Renal pelvis (tissue), 4 donors: Measurements from ENCODE around the gene CYB5R3. TPM values are rescaled to one million over a fixed set of nuclear protein-coding genes. Genes with fewer than 3 reads are reported as not detected.
"Not testable (repeated sequence)": the region's sequence is repeated elsewhere in the genome, so short reads cannot be mapped to it uniquely, and the experiment has no call there.

Source experiments
- DNase-seq: peaks from one replicate; pipeline ENCODE4 v3.0.0-alpha.2; 2013
- polyA plus RNA-seq, 3 donors: library from polyadenylated mRNA; unstranded; fragments of 120-200 nt; gene quantifications; one replicate each; pipeline ENCODE4 v1.2.1, GENCODE V29; 2013; ENCODE audit not compliant: insufficient read length in 3 of 3

Gene CYB5R3
- polyA plus RNA-seq, 3 donors, result 147 to 188 (median 185) TPM

- no peak for DNase-seq
Measured at GRCh38 chr22:42684462-42685195, 35.4 kb upstream of the CYB5R3 start.

- no peak for DNase-seq
Measured at GRCh38 chr22:42683578-42684283, 34.5 kb upstream of the CYB5R3 start.

- DNase-seq, result no peak
Measured at GRCh38 chr22:42682113-42682851, 33.1 kb upstream of the CYB5R3 start.

- no peak for DNase-seq
Measured at GRCh38 chr22:42680648-42681047, 31.5 kb upstream of the CYB5R3 start.

GRCh38 chr22:42679691-42680090 is 30.5 kb upstream of the CYB5R3 start:
- no peak for DNase-seq

- DNase-seq, result no peak
Measured at GRCh38 chr22:42678894-42679293, 29.7 kb upstream of the CYB5R3 start.

GRCh38 chr22:42677936-42678335 is 28.7 kb upstream of the CYB5R3 start:
- not testable (repeated sequence) for DNase-seq

GRCh38 chr22:42676059-42676607 is 26.9 kb upstream of the CYB5R3 start:
- peak; percentile 34 for DNase-seq

- DNase-seq, result no peak
Measured at GRCh38 chr22:42673898-42674401, 24.8 kb upstream of the CYB5R3 start.

- not testable (repeated sequence) for DNase-seq
Measured at GRCh38 chr22:42673071-42673470, 23.9 kb upstream of the CYB5R3 start.

GRCh38 chr22:42670921-42671709 is 21.9 kb upstream of the CYB5R3 start:
- no peak for DNase-seq

- DNase-seq, result no peak
Measured at GRCh38 chr22:42670046-42670445, 20.9 kb upstream of the CYB5R3 start.

- DNase-seq, result not testable (repeated sequence)
Measured at GRCh38 chr22:42666393-42666792, 17.2 kb upstream of the CYB5R3 start.

- DNase-seq, result no peak
Measured at GRCh38 chr22:42664976-42665831, 16.0 kb upstream of the CYB5R3 start.

- peak; percentile 85 for DNase-seq
Measured at GRCh38 chr22:42661985-42662831, 13.0 kb upstream of the CYB5R3 start.

GRCh38 chr22:42656578-42656977 is 7.4 kb upstream of the CYB5R3 start:
- DNase-seq, result no peak

GRCh38 chr22:42655693-42656092 is 6.5 kb upstream of the CYB5R3 start:
- DNase-seq, result no peak

- DNase-seq, result no peak
Measured at GRCh38 chr22:42654436-42655073, 5.4 kb upstream of the CYB5R3 start.

GRCh38 chr22:42653999-42654398 is 4.8 kb upstream of the CYB5R3 start:
- no peak for DNase-seq
